ENCODE data around the gene GALNT11.

Gene GALNT11

GRCh38 chr7:152025077-152025936 is at the start of gene GALNT11:
Gene GALNT11, plus strand, starts transcription at chr7:152025674. Its CDS starts 68,554 bp downstream, at chr7:152094228.
- H3K4me3 ChIP-seq (ENCODE audit: low read depth in 1 of 2, low read length in 1 of 2): peak within 1 kb of the TSS; percentile 72 to 83
- H3K4me1 ChIP-seq (ENCODE audit: control insufficient read depth in 1 of 2, insufficient read depth in 1 of 2, low read depth in 1 of 2, low read length in 1 of 2): peaks cover 7 to 11% of the 10 kb centered on the region in 2 experiments
- TF ChIP-seq CTCF (IDR thresholded peaks at IDR 0.05): peak; percentile 55

GRCh38 chr7:151978616-151979015 is 46.9 kb upstream of the GALNT11 start:
- no peaks in the 10 kb centered on the region for H3K4me1 ChIP-seq (ENCODE audit: control insufficient read depth in 1 of 2, insufficient read depth in 1 of 2, low read depth in 1 of 2, low read length in 1 of 2)
- H3K36me3 ChIP-seq: no peaks in the 10 kb centered on the region
- no peak for TF ChIP-seq CTCF (IDR thresholded peaks at IDR 0.05)
- no peak overlapping the region for H3K27ac ChIP-seq
- no peaks in the 10 kb centered on the region for H3K9me3 ChIP-seq
- no peak overlapping the region for H3K4me3 ChIP-seq (ENCODE audit: low read depth in 1 of 2, low read length in 1 of 2)
- no peaks in the 10 kb centered on the region for H3K27me3 ChIP-seq

More at GRCh38 chr7:152025077-152025936, at the start of gene GALNT11:
- Histone ChIP-seq H3K27me3 (peaks cover 22% of the 10 kb centered on the region), H3K27ac (peak within 1 kb of the TSS; percentile 83), H3K9me3 (no peaks in the 10 kb centered on the region), H3K36me3 (no peaks in the 10 kb centered on the region)

GRCh38 chr7:151981223-151981622 is 44.3 kb upstream of the GALNT11 start:
- Histone ChIP-seq H3K27me3 (no peaks in the 10 kb centered on the region), H3K4me3 (ENCODE audit: low read depth in 1 of 2, low read length in 1 of 2) (no peak overlapping the region)
- no peak for TF ChIP-seq CTCF (IDR thresholded peaks at IDR 0.05)

GRCh38 chr7:151982806-151983205 is 42.7 kb upstream of the GALNT11 start:
- H3K27me3 ChIP-seq: no peaks in the 10 kb centered on the region
- TF ChIP-seq CTCF (IDR thresholded peaks at IDR 0.05): no peak
- H3K36me3 ChIP-seq: no peaks in the 10 kb centered on the region
- no peaks in the 10 kb centered on the region for H3K9me3 ChIP-seq
- H3K4me1 ChIP-seq (ENCODE audit: control insufficient read depth in 1 of 2, insufficient read depth in 1 of 2, low read depth in 1 of 2, low read length in 1 of 2): no peaks in the 10 kb centered on the region
- no peak overlapping the region for H3K4me3 ChIP-seq (ENCODE audit: low read depth in 1 of 2, low read length in 1 of 2)
- H3K27ac ChIP-seq: no peak overlapping the region

More at GRCh38 chr7:151981223-151981622, 44.3 kb upstream of the GALNT11 start:
- Histone ChIP-seq H3K27ac (no peak overlapping the region), H3K4me1 (ENCODE audit: control insufficient read depth in 1 of 2, insufficient read depth in 1 of 2, low read depth in 1 of 2, low read length in 1 of 2) (no peaks in the 10 kb centered on the region), H3K36me3 (no peaks in the 10 kb centered on the region), H3K9me3 (no peaks in the 10 kb centered on the region)

- TF ChIP-seq CTCF (IDR thresholded peaks at IDR 0.05): no peak
- Histone ChIP-seq H3K27me3 (no peaks in the 10 kb centered on the region), H3K27ac (no peak overlapping the region), H3K4me3 (ENCODE audit: low read depth in 1 of 2, low read length in 1 of 2) (no peak overlapping the region), H3K4me1 (ENCODE audit: control insufficient read depth in 1 of 2, insufficient read depth in 1 of 2, low read depth in 1 of 2, low read length in 1 of 2) (no peaks in the 10 kb centered on the region), H3K9me3 (no peaks in the 10 kb centered on the region), H3K36me3 (no peaks in the 10 kb centered on the region)
Observed at GRCh38 chr7:151984612-151985011, 40.9 kb upstream of the GALNT11 start.

Data from neutrophil (primary cell).